ENCODE results near the gene FTSJ3. TPM values are rescaled to one million over a fixed set of nuclear protein-coding genes. Genes with fewer than 3 reads are reported as not detected.

Gene FTSJ3
- total and polyA plus RNA-seq, 10 of the 15 experiments (the other 5 are each of a cell fraction or from before 2014, with no cell fraction given) = 17.2 to 79.2 (median 50.4) TPM

DNA sequence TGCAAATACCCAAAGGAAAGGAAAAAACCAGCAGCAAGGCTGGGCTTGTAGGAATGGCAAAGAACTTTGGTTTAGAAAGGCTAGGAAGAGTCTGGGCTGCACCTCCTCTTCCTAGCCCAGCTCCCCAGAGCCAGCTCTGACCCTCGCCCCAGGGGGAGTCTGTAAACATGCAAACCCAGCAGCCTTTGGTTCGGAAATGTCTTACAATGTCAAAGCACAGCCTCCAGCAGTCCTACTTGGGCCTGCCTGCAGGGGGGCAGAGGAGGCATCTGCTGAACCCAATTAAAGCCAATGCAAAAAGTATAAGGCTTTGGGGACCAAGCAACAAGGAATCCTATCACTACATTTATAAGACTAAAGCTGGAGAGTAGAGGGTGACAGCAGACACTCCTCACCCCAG is 5.0 kb upstream of the FTSJ3 start (continued):
- TF ChIP-seq ZBTB40 (IDR thresholded peaks at IDR 0.05; ENCODE audit: borderline replicate concordance) (no peak), RCOR1 (conservative IDR thresholded peaks at IDR 0.05; ENCODE audit: low read depth, low read length) (no peak), MEF2A (IDR thresholded peaks at IDR 0.05; ENCODE audit: insufficient read depth, low read depth, low read length) (no peak), STAT1 (conservative IDR thresholded peaks at IDR 0.05) (no peak), CBX5 (IDR thresholded peaks at IDR 0.05; ENCODE audit: low read depth) (no peak), CHD2 (IDR thresholded peaks at IDR 0.05; ENCODE audit: borderline replicate concordance, low read depth, low read length) (no peak), ATF2 (IDR thresholded peaks at IDR 0.05; ENCODE audit: low read length) (no peak), CTCF (IDR thresholded peaks at IDR 0.05 in 2 of 3, conservative IDR thresholded peaks at IDR 0.05 in 1 of 3; ENCODE audit: control insufficient read depth in 2 of 3, extremely low read depth in 1 of 3, insufficient read depth in 1 of 3, low read depth in 3 of 3, low read length in 3 of 3) (no peak; a peak in 1 of 6 replicates), FOXM1 (IDR thresholded peaks at IDR 0.05; ENCODE audit: low read depth, low read length) (no peak), ETV6 (conservative IDR thresholded peaks at IDR 0.05 in 1 of 2, IDR thresholded peaks at IDR 0.05 in 1 of 2; ENCODE audit: borderline replicate concordance in 1 of 2, low read depth in 1 of 2) (no peak)
